K562 (cell line): ENCODE data around the gene PHYKPL. TPM values are rescaled to one million over a fixed set of nuclear protein-coding genes. Genes with fewer than 3 reads are reported as not detected.
A peak's percentile ranks its signal among the peaks of the same experiment; 100 is the strongest.

Experiments
- ATAC-seq: fragments of 200-7000 bp; cut with Tn5 transposase; 3 replicates; pipeline ENCODE4 v1.9.1; 2020; ENCODE audit warnings: moderate library complexity
- BruUV-seq: library from RNA; stranded (reverse); fragments of 400-500 nt; replicated peaks from 2 replicates; lab custom pipeline; 2021; lab: Mats Ljungman, UMichigan
- CTCF ChIA-PET: fragments of 300-600 bp; formaldehyde crosslinking; extraction: SDS; loops from one replicate; lab custom pipeline; 2021; ENCODE audit warnings: low intra/inter-chr PET ratio; lab: Yijun Ruan, JAX
- POLR2A ChIA-PET: fragments of 300-600, 350-650 bp; sonication (Branson Sonifier 250); formaldehyde crosslinking; extraction: SDS; loops from one replicate; lab custom pipeline; 2021; ENCODE audit warnings: antibody characterized with exemption, inconsistent platforms; lab: Yijun Ruan, JAX
- DNase-seq, 4 experiments: peaks; one replicate each; pipeline versions ENCODE4 v3.0.0 to v3.0.0-alpha.2; 2011 to 2018; ENCODE audit warnings: low spot score in 3 of 4, mixed read lengths in 3 of 4; ENCODE audit errors: extremely low read depth in 1 of 4
- FAIRE-seq: peaks from 2 replicates; lab custom pipeline; 2011; peaks lifted over from hg19 to GRCh38; lab: Jason Lieb, UNC
- H2AFZ ChIP-seq: 2 replicates; pipeline ENCODE4 v1.6.0; 2011; ENCODE audit warnings: low read depth, low read length, control low read depth, inconsistent platforms
- H3K27ac ChIP-seq: fragments of 200-600 bp; 3 replicates; pipeline ENCODE4 v1.8.0; 2011; ENCODE audit warnings: low read depth, mild to moderate bottlenecking, control low read depth, inconsistent platforms, low read length, moderate library complexity, mixed read lengths; ENCODE audit errors: extremely low read depth
- H3K27me3 ChIP-seq, 2 experiments: fragments of 300-600 bp in 1 of 2; 2 replicates in 1 of 2; 3 replicates in 1 of 2; pipeline versions ENCODE4 v1.6.0 to v1.8.0; 2011; ENCODE audit warnings: inconsistent platforms in 2 of 2, low read length in 2 of 2, mild to moderate bottlenecking in 1 of 2, mixed read lengths in 1 of 2, moderate library complexity in 1 of 2; ENCODE audit not compliant: control insufficient read depth in 2 of 2, insufficient read depth in 2 of 2
- H3K36me3 ChIP-seq: fragments of 300-600 bp; 3 replicates; pipeline ENCODE4 v1.8.0; 2011; ENCODE audit warnings: mild to moderate bottlenecking, low read length, inconsistent platforms; ENCODE audit not compliant: control insufficient read depth, insufficient read depth
- H3K4me1 ChIP-seq, 2 experiments: fragments of 200-600 bp in 1 of 2; replicated peaks in 1 of 2; 2 replicates in 1 of 2; 3 replicates in 1 of 2; pipeline versions ENCODE4 v1.5.1 to v1.8.0; 2011; ENCODE audit warnings: inconsistent platforms in 2 of 2, low read length in 2 of 2, mild to moderate bottlenecking in 1 of 2, mixed read lengths in 1 of 2, moderate library complexity in 1 of 2; ENCODE audit not compliant: control insufficient read depth in 2 of 2, insufficient read depth in 2 of 2
- H3K4me2 ChIP-seq: 2 replicates; pipeline ENCODE4 v1.6.1; 2011; ENCODE audit warnings: low read length, control low read depth, inconsistent platforms, mixed read lengths; ENCODE audit not compliant: insufficient read depth
- H3K4me3 ChIP-seq: fragments of 200-600 bp; sonication (generic), shearing (Covaris generic); 2 replicates; pipeline ENCODE4 v1.5.1; 2016; ENCODE audit warnings: control low read depth, inconsistent platforms
- H3K79me2 ChIP-seq: fragments of 200-600 bp; 3 replicates; pipeline ENCODE4 v1.8.0; 2011; ENCODE audit warnings: low read length, inconsistent platforms; ENCODE audit not compliant: control insufficient read depth, insufficient read depth
- H3K9ac ChIP-seq, 2 experiments: 2 replicates each; pipeline versions ENCODE4 v1.6.0 to v1.6.1; 2011; ENCODE audit warnings: low read depth in 2 of 2, low read length in 2 of 2, control low read depth in 1 of 2, inconsistent platforms in 1 of 2, mild to moderate bottlenecking in 1 of 2, mixed read lengths in 1 of 2; ENCODE audit not compliant: insufficient read depth in 1 of 2
- H3K9me1 ChIP-seq: one replicate; pipeline ENCODE4 v1.6.0; 2011; ENCODE audit warnings: inconsistent platforms, mild to moderate bottlenecking, low read length, moderate library complexity; ENCODE audit not compliant: control insufficient read depth, insufficient read depth
- H3K9me3 ChIP-seq: replicated peaks from 2 replicates; pipeline ENCODE4 v1.5.1; 2011; ENCODE audit warnings: low read depth, low read length, inconsistent platforms; ENCODE audit not compliant: control insufficient read depth, insufficient read depth
- H4K20me1 ChIP-seq: replicated peaks from 2 replicates; pipeline ENCODE4 v1.6.1; 2011; ENCODE audit warnings: low read length, inconsistent platforms, mixed read lengths; ENCODE audit not compliant: control insufficient read depth, insufficient read depth
- BHLHE40 ChIP-seq: IDR thresholded peaks from 2 replicates; pipeline ENCODE4 v1.6.1; 2011; ENCODE audit warnings: low read length, improper control_type of control experiment
- CTBP1 ChIP-seq: fragments of 450-650 bp; IDR thresholded peaks from 2 replicates; pipeline ENCODE4 v1.6.1; 2016; ENCODE audit warnings: borderline replicate concordance
- HMGXB4 ChIP-seq: sonication (generic); formaldehyde crosslinking; IDR thresholded peaks from 2 replicates; pipeline ENCODE4 v1.8.1; 2023; ENCODE audit warnings: mild to moderate bottlenecking, missing genetic modification reagents
- HNRNPL ChIP-seq: fragments of 200-400 bp; formaldehyde crosslinking; IDR thresholded peaks from 2 replicates; pipeline ENCODE4 v1.6.1; 2017; ENCODE audit warnings: low read depth, mild to moderate bottlenecking, low read length
- RCOR1 ChIP-seq, 2 experiments: IDR thresholded peaks; 2 replicates each; pipeline ENCODE4 v1.6.1; 2012; ENCODE audit warnings: low read depth in 2 of 2, low read length in 2 of 2, borderline replicate concordance in 1 of 2, improper control_type of control experiment in 1 of 2
- TFAP4 ChIP-seq: sonication (generic); formaldehyde crosslinking; IDR thresholded peaks from 2 replicates; pipeline ENCODE4 v1.8.0; 2022; ENCODE audit warnings: missing genetic modification reagents, mild to moderate bottlenecking, moderate library complexity, borderline replicate concordance
- WGBS: fragments of 100-300 bp; shearing (Covaris generic); methylation state at CpG from one replicate; pipeline ENCODE4 v1.1.6; 2016; ENCODE audit warnings: low coverage, mixed read lengths; ENCODE audit not compliant: insufficient coverage; ENCODE audit errors: missing lambda C conversion rate; 5-methylcytosine and 5-hydroxymethylcytosine counted together
- in situ Hi-C: fragments of 300-500 bp; cut with MboI; formaldehyde crosslinking; loops from 4 replicates; pipeline ENCODE4 v1.15.0; 2018; ENCODE audit warnings: inconsistent platforms, mixed read lengths
- intact Hi-C: fragments of 100-400 bp; cut with micrococcal nuclease; formaldehyde crosslinking; loops from 2 replicates; pipeline ENCODE4 v1.14.2; 2022
- polyA plus RNA-seq, 8 experiments: library from polyadenylated mRNA; depleted of rRNA in 4 of 8; stranded (reverse) in 5 of 8; unstranded in 3 of 8; fragments of >200 nt; fragmentation: Nextera tagmentation in 2 of 8; fragmentation: Illumina TruSeq in 1 of 8; extraction: Ambion mirVana in 2 of 8; extraction: Trizol in 1 of 8; gene quantifications; 2 replicates each; pipeline versions ENCODE4 v1.2.1 to v1.2.3, GENCODE V29; 2011 to 2014; ENCODE audit warnings: inconsistent platforms in 1 of 8, missing spikeins in 1 of 8
- total RNA-seq, 7 experiments: library from RNA; depleted of rRNA in 6 of 7; stranded (reverse); fragments of >200 nt in 6 of 7; fragmentation: Illumina TruSeq in 2 of 7; extraction: Trizol in 2 of 7; gene quantifications; 2 replicates each; pipeline versions ENCODE4 v1.2.1 to v1.2.3, GENCODE V29; 2011 to 2021; ENCODE audit warnings: low replicate concordance in 1 of 7
- TF ChIP-seq, protein P1 (sequence below), 2 experiments: fragments of 450-650 bp; formaldehyde crosslinking in 1 of 2; IDR thresholded peaks; 2 replicates each; pipeline versions ENCODE4 v1.4.0 to v1.6.1; 2014 to 2020; ENCODE audit warnings: mild to moderate bottlenecking in 2 of 2, borderline replicate concordance in 1 of 2, low read depth in 1 of 2

The PHYKPL gene
- total and polyA plus RNA-seq, 9 of the 15 experiments (the other 6 are each of a cell fraction or from before 2014, with no cell fraction given), result 4.7 to 34.7 (median 18.6) TPM

- CTCF ChIA-PET, result interaction anchor here (0.5 to 5.9 kb wide), 4 partner anchors 18 to 998 kb away, joined by 5 to 108 read pairs (median 8); no protein-coding TSS in a partner anchor
- 12% methylated on average over 30 of the region's 33 CpGs for WGBS
- peaks cover 3 to 18% of the 10 kb centered on the region in 2 experiments; a peak in 2 of 5 replicates for H3K27me3 ChIP-seq
- FAIRE-seq (peak; percentile 86), ATAC-seq (peak; percentile 98), DNase-seq (peak; percentile 88 to 90 (median 89))
- H3K4me3 ChIP-seq, result no peak overlapping the region
- in situ Hi-C loops (no loop called here), intact Hi-C loops (loop anchor here (1.0 to 10.0 kb wide), 2 partner anchors 88 to 169 kb away; partner anchors contain the start of gene PROP1)
- no peaks in the 10 kb centered on the region for H3K9me1 ChIP-seq
- H3K27ac ChIP-seq, result no peak overlapping the region
- H4K20me1 ChIP-seq, result no peaks in the 10 kb centered on the region
- H3K36me3 ChIP-seq, result no peaks in the 10 kb centered on the region
- H3K4me2 ChIP-seq, result peak overlapping the region; percentile 59
- H3K4me1 ChIP-seq, result peaks cover 3 to 15% of the 10 kb centered on the region in 2 experiments; a peak in 3 of 5 replicates
- H3K9me3 ChIP-seq, result no peaks in the 10 kb centered on the region
- POLR2A ChIA-PET, result interaction anchor here (2.2 kb wide), 1 partner anchor 90 kb away, joined by 10 read pairs; no protein-coding TSS in a partner anchor
- H3K79me2 ChIP-seq, result no peaks in the 10 kb centered on the region
- no TSS peak for BruUV-seq
- peak overlapping the region in 1 of 2 experiments; percentile 33; a peak in 2 of 4 replicates for H3K9ac ChIP-seq
- peak overlapping the region; percentile 85 for H2AFZ ChIP-seq
- TF ChIP-seq RCOR1 (IDR thresholded peaks at IDR 0.05; ENCODE audit: borderline replicate concordance in 1 of 2, low read depth in 2 of 2, low read length in 2 of 2) (peak in 1 of 2 experiments; percentile 44; a peak in 1 of 4 replicates), CTBP1 (peak; percentile 82), HMGXB4 (CRISPR knock-in tag) (peak; percentile 46; the same call in 1 of the 2 replicates), TFAP4 (CRISPR knock-in tag) (peak; percentile 82; the same call in 1 of the 2 replicates), BHLHE40 (0 out of 2 replicates have a peak, but pooled peaks have one; percentile 38), HNRNPL (peak; percentile 28; the same call in 1 of the 2 replicates)
- TF ChIP-seq, protein P1, sequence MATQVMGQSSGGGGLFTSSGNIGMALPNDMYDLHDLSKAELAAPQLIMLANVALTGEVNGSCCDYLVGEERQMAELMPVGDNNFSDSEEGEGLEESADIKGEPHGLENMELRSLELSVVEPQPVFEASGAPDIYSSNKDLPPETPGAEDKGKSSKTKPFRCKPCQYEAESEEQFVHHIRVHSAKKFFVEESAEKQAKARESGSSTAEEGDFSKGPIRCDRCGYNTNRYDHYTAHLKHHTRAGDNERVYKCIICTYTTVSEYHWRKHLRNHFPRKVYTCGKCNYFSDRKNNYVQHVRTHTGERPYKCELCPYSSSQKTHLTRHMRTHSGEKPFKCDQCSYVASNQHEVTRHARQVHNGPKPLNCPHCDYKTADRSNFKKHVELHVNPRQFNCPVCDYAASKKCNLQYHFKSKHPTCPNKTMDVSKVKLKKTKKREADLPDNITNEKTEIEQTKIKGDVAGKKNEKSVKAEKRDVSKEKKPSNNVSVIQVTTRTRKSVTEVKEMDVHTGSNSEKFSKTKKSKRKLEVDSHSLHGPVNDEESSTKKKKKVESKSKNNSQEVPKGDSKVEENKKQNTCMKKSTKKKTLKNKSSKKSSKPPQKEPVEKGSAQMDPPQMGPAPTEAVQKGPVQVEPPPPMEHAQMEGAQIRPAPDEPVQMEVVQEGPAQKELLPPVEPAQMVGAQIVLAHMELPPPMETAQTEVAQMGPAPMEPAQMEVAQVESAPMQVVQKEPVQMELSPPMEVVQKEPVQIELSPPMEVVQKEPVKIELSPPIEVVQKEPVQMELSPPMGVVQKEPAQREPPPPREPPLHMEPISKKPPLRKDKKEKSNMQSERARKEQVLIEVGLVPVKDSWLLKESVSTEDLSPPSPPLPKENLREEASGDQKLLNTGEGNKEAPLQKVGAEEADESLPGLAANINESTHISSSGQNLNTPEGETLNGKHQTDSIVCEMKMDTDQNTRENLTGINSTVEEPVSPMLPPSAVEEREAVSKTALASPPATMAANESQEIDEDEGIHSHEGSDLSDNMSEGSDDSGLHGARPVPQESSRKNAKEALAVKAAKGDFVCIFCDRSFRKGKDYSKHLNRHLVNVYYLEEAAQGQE (IDR thresholded peaks at IDR 0.05; ENCODE audit: borderline replicate concordance), result peak; percentile 94
- TF ChIP-seq, protein P1 (CRISPR knock-in tag; IDR thresholded peaks at IDR 0.05; ENCODE audit: low read depth), result no peak
Observed at GRCh38 chr5:178163772-178164735, 68.5 kb downstream of the PHYKPL start.
